Thymus (tissue), 11 donors: ENCODE data around the gene RSRC1. TPM values are rescaled to one million over a fixed set of nuclear protein-coding genes. Genes with fewer than 3 reads are reported as not detected.

Experiments used
- DNase-seq, 9 donors: peaks; one replicate each; pipeline ENCODE4 v3.0.0-alpha.2; 2013; ENCODE audit warnings: low spot score in 9 of 9, low read depth in 6 of 9, missing footprints in 1 of 9
- H3K27ac ChIP-seq, 2 donors: one replicate each; pipeline ENCODE4 v1.5.1; 2013; ENCODE audit warnings: control low read depth in 1 of 2, low read depth in 1 of 2, low read length in 1 of 2, mild to moderate bottlenecking in 1 of 2, moderate library complexity in 1 of 2
- H3K27me3 ChIP-seq, 2 donors: one replicate each; pipeline ENCODE4 v1.5.1; 2013; ENCODE audit warnings: low read length in 1 of 2; ENCODE audit not compliant: control insufficient read depth in 2 of 2, insufficient read depth in 1 of 2
- H3K36me3 ChIP-seq, 2 donors: one replicate each; pipeline ENCODE4 v1.5.1; 2013; ENCODE audit warnings: low read length in 1 of 2, mild to moderate bottlenecking in 1 of 2, moderate library complexity in 1 of 2; ENCODE audit not compliant: control insufficient read depth in 2 of 2, insufficient read depth in 2 of 2
- H3K4me1 ChIP-seq, 2 donors: one replicate each; pipeline ENCODE4 v1.5.1; 2013; ENCODE audit warnings: low read length in 2 of 2; ENCODE audit not compliant: control insufficient read depth in 2 of 2, insufficient read depth in 2 of 2
- H3K4me3 ChIP-seq, 2 donors: one replicate each; pipeline ENCODE4 v1.5.1; 2013; ENCODE audit warnings: low read length in 2 of 2, control low read depth in 1 of 2, mild to moderate bottlenecking in 1 of 2
- H3K9me3 ChIP-seq, 2 donors: one replicate each; pipeline ENCODE4 v1.5.1; 2013; ENCODE audit warnings: low read length in 1 of 2, mild to moderate bottlenecking in 1 of 2; ENCODE audit not compliant: control insufficient read depth in 2 of 2, insufficient read depth in 1 of 2
- WGBS: extraction: QIAGEN DNeasy Blood & Tissue Kit; methylation state at CpG from one replicate; pipeline ENCODE4 v1.1.7; 2013; 5-methylcytosine and 5-hydroxymethylcytosine counted together
- polyA plus RNA-seq: library from polyadenylated mRNA; stranded (reverse); fragments of 200-250 nt; gene quantifications from one replicate; pipeline ENCODE4 v1.2.3, GENCODE V29; 2013
- total RNA-seq: library from RNA; stranded (reverse); fragments of 120-200 nt; gene quantifications from one replicate; pipeline ENCODE4 v1.2.4, GENCODE V29; 2013
- donor health status: healthy.

The RSRC1 gene
- total and polyA plus RNA-seq, 2 donors, result 19.4 to 44.3 TPM

- Histone ChIP-seq H3K27ac (no peak overlapping the region), H3K4me3 (no peak overlapping the region), H3K36me3 (no peaks in the 10 kb centered on the region), H3K27me3 (no peaks in the 10 kb centered on the region), H3K4me1 (no peaks in the 10 kb centered on the region), H3K9me3 (no peaks in the 10 kb centered on the region)
- WGBS, result 70% methylated on average over 6 of the region's 6 CpGs
- peak in 1 of 9 donors; percentile 8 for DNase-seq
Observed at GRCh38 chr3:158167737-158168557, 58.1 kb downstream of the RSRC1 start.

GRCh38 chr3:158169091-158169491 lies 59.2 kb downstream of the RSRC1 start:
- no peaks in the 10 kb centered on the region for H3K36me3 ChIP-seq
- no peaks in the 10 kb centered on the region for H3K9me3 ChIP-seq
- no peak overlapping the region for H3K4me3 ChIP-seq
- H3K27me3 ChIP-seq, result no peaks in the 10 kb centered on the region
- no peaks in the 10 kb centered on the region for H3K4me1 ChIP-seq
- 45% methylated on average over 2 of the region's 2 CpGs for WGBS
- no peak overlapping the region for H3K27ac ChIP-seq
- no peak for DNase-seq

- H3K9me3 ChIP-seq, result peaks cover 0 to 3% of the 10 kb centered on the region in 2 donors
- WGBS, result 97% methylated on average over 1 of the region's 1 CpG
- no peaks in the 10 kb centered on the region for H3K27me3 ChIP-seq
- H3K27ac ChIP-seq, result no peak overlapping the region
- no peak overlapping the region for H3K4me3 ChIP-seq
- H3K4me1 ChIP-seq, result no peaks in the 10 kb centered on the region
- H3K36me3 ChIP-seq, result no peaks in the 10 kb centered on the region
- no peak for DNase-seq
Observed at GRCh38 chr3:158181096-158181495, 71.2 kb downstream of the RSRC1 start.

GRCh38 chr3:158185711-158186110 lies 75.8 kb downstream of the RSRC1 start:
- Histone ChIP-seq H3K9me3 (no peaks in the 10 kb centered on the region), H3K36me3 (no peaks in the 10 kb centered on the region), H3K27me3 (no peaks in the 10 kb centered on the region), H3K27ac (no peak overlapping the region), H3K4me3 (no peak overlapping the region), H3K4me1 (no peaks in the 10 kb centered on the region)
- no peak for DNase-seq
- 100% methylated on average over 1 of the region's 1 CpG for WGBS

GRCh38 chr3:158200955-158201354 lies 91.1 kb downstream of the RSRC1 start:
- no peaks in the 10 kb centered on the region for H3K4me1 ChIP-seq
- DNase-seq, result no peak
- no peak overlapping the region for H3K27ac ChIP-seq
- no peak overlapping the region for H3K4me3 ChIP-seq
- H3K36me3 ChIP-seq, result no peaks in the 10 kb centered on the region
- H3K9me3 ChIP-seq, result peaks cover 0 to 3% of the 10 kb centered on the region in 2 donors
- no peaks in the 10 kb centered on the region for H3K27me3 ChIP-seq

- no peaks in the 10 kb centered on the region for H3K36me3 ChIP-seq
- H3K27ac ChIP-seq, result no peak overlapping the region
- H3K9me3 ChIP-seq, result no peaks in the 10 kb centered on the region
- DNase-seq, result no peak
- H3K4me3 ChIP-seq, result no peak overlapping the region
- 76% methylated on average over 2 of the region's 2 CpGs for WGBS
- H3K4me1 ChIP-seq, result no peaks in the 10 kb centered on the region
- H3K27me3 ChIP-seq, result no peaks in the 10 kb centered on the region
Observed at GRCh38 chr3:158205324-158205723, 95.4 kb downstream of the RSRC1 start.

GRCh38 chr3:158205994-158206393 lies 96.1 kb downstream of the RSRC1 start:
- H3K27ac ChIP-seq, result no peak overlapping the region
- no peaks in the 10 kb centered on the region for H3K36me3 ChIP-seq
- H3K27me3 ChIP-seq, result no peaks in the 10 kb centered on the region
- WGBS, result 97% methylated on average over 2 of the region's 2 CpGs
- no peak for DNase-seq
- no peaks in the 10 kb centered on the region for H3K4me1 ChIP-seq
- no peaks in the 10 kb centered on the region for H3K9me3 ChIP-seq
- no peak overlapping the region for H3K4me3 ChIP-seq

GRCh38 chr3:158210067-158210466 lies 100.2 kb downstream of the RSRC1 start:
- no peak overlapping the region for H3K27ac ChIP-seq
- no peaks in the 10 kb centered on the region for H3K4me1 ChIP-seq
- H3K4me3 ChIP-seq, result no peak overlapping the region
- H3K36me3 ChIP-seq, result no peaks in the 10 kb centered on the region
- DNase-seq, result no peak
- H3K9me3 ChIP-seq, result no peaks in the 10 kb centered on the region
- H3K27me3 ChIP-seq, result no peaks in the 10 kb centered on the region
- WGBS, result 99% methylated on average over 4 of the region's 4 CpGs

GRCh38 chr3:158213461-158213860 lies 103.6 kb downstream of the RSRC1 start:
- no peak for DNase-seq
- H3K36me3 ChIP-seq, result no peaks in the 10 kb centered on the region
- H3K4me1 ChIP-seq, result no peaks in the 10 kb centered on the region
- no peaks in the 10 kb centered on the region for H3K9me3 ChIP-seq
- no peaks in the 10 kb centered on the region for H3K27me3 ChIP-seq
- H3K27ac ChIP-seq, result no peak overlapping the region
- H3K4me3 ChIP-seq, result no peak overlapping the region
